Measurements from ENCODE around the gene PLEKHH2.
A peak's percentile ranks its signal among the peaks of the same experiment; 100 is the strongest.
"Not testable (repeated sequence)": the region's sequence is repeated elsewhere in the genome, so short reads cannot be mapped to it uniquely, and the experiment has no call there.

PLEKHH2 gene

GRCh38 chr2:43636153-43636552, 907 bp upstream of the PLEKHH2 start:
- DNase-seq, result not testable (repeated sequence)

DNA sequence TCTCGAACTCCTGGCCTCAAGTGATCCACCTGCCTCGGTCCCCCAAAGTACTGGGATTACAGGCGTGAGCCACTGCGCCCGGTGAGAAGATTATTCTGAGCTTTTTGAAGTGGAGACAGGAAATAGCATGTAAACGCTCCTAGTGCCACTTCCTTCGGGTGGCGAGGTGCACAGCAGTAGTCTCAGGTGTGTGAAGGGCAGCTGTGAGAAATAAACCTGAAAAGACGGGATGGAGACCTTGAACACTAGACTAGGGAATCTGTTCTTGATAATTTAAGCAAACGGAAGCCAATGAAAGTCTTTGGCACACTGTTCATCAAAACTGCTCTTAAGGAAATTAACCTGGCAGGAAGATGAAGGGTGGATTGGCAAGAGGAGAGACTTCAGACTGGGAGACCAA, 439 bp upstream of the PLEKHH2 start:
- no peak for DNase-seq

- DNase-seq, result no peak
Observed at GRCh38 chr2:43642363-43642762, 5.3 kb downstream of the PLEKHH2 start.

DNA sequence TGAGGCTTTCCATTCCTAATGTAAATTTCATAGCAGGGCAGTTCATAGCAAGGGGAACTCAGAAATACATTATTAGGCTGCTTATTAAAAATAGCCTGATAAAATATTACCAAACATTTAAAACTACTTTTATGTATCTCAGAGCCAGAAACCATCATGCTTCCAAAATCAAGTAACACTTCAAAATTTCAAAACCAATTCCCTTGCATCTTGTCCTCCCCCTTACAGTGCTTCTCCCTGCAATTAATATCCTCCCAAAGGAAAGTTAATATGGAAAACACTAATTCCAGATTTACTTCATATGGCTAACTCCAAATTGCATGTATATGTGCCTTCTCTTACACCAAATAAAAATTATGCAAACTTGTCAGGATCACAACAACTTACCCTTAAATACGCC, 6.6 kb downstream of the PLEKHH2 start:
- DNase-seq, result no peak

DNA sequence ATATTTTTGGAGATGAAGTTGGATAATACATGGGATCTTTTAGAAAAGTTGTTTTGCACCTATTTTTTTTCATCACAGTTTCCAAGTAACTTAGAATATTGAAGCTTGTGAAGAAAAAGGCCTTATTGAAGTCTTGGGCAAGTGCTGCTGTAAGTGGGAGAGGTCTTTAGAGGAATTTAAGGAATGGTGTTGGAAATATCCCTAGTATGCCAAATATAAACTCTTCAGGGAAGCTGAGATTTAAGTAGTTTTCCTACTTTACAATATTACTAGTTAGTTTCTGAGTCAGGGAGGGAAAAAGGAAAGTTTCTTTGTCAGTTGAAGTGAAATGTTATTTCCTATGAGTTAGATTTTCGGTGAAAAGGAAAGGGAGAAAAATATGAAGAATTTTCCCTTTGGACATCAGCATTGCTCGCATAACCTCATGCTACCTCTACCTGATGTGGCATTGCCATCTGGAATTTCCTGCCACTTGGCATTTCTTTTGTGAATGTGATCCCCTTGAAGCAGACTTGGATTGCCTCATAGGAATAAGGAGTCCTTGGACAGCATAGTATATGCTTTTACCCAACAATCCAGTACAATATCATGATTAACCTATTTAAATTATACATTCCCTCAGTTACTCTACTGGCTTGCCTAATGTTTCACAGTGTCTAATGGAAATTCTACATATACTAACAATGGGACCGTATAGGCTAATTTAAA, 12.1 kb downstream of the PLEKHH2 start:
- DNase-seq, result no peak

DNA sequence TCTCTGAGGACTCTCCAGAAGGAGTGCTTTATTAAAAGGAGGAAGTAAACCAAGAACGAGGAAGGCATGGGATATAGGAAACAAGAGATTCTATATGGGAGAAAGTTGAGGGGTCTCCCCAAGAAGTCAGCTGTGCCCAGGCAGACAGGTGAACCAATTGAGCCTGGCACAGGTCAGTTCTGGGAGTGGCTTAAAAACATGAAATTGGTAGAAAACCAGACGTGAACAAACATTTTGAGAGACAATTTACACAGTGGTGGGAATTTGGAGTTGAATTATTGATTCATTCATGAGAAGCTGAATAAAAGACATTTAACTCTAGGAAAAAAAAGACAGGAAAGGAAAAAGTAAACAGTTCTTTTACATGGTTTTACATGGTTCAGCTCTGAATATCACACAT, 16.4 kb downstream of the PLEKHH2 start:
- no peak for DNase-seq

DNA sequence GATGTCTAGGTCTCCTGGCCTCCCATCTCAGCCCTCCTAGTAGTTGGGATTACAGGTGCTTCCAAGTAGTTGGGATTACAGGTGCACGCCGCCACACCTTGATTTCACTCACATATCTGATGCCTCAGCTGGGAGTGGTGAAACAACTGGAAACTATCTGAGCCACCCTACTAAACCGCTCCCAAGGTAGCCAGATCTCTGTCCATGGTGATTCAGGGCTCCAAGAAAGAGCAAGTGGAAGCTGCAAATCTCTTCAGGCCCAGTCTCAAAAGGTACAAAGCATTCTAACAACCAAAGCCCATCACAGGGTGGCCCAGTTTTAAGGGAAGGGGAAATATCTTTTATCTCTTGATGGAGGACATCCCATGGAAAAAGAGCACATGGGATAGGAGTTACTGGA, 20.2 kb downstream of the PLEKHH2 start:
- DNase-seq, result no peak

DNA sequence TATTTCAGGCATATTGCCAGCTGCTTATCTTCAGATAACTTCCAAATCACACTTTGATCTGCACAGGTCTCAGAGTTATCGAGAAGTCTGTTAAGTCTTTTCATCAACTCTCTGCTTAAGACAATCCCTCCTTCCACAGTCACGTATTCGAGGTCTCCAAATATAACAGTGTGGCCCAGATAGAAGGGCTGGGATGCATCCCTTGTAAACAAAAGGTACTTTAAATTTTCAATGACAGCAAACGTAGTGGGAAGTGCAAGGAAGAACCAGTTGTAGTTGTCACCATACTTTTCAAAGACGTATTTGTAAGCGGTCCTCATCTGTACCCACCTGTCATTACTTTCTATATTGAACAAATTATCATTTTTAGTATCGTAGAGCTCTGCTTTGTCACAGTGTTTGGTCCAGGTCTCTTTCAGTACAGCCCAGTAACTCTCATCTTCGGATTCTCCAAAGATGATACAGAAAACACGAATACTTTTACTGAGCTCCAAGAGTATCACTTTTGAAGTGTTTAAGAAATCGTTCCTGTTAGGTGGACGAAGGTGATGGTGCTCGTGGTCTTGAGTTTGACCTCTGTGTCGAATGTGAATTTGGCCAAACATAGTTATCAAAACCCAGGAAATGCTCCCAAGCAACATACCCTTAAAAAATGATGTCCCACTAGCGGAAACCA, 38.7 kb downstream of the PLEKHH2 start:
- DNase-seq, result no peak

GRCh38 chr2:43676322-43677050, 39.4 kb downstream of the PLEKHH2 start, which contains the start of gene C1GALT1C1L:
Gene C1GALT1C1L, minus strand, starts transcription at chr2:43676429. Its CDS starts 107 bp downstream, at chr2:43676322.
- DNase-seq, result peak in 44 of 56 donors; percentile 1 to 62 (median 22)

GRCh38 chr2:43677783-43678182, 40.7 kb downstream of the PLEKHH2 start:
- DNase-seq, result not testable (repeated sequence)

DNA sequence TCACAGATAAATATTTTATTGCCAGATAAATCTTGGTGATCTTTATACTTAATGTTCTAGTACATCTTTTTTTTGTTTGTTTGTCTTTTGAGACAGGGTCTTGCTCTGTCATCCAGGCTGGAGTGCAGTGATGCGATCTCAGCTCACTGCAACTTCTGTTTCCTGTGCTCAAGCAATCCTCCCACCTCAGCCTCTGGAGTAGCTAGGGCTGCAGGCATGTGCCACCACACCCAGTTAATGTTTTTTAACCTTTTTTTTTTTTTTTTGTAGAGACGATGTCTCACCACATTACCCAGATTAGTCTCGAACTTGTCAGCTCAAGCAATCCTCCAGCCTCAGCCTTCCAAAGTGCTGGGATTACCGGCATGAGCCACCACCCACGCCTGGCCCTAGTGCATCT, 48.3 kb downstream of the PLEKHH2 start:
- DNase-seq, result no peak

DNA sequence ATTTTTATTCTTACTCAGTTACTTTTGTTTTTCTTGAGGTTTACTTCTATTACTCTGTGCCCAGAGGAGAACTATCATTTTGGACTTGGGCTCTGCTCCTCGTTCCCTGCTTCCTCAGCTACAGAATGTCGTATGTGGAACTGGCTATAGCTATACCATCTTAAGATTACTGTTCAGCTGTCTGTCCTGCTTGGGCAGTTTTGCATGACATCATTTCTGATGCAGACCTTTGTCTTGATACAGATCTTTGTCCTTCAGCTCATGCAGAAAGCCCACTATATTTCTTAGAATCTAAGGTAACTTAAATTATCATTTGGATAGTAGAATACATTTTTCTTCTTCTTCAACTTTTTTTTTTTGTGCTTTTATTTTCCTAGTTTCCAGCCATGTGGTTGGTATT, 52.9 kb downstream of the PLEKHH2 start:
- no peak for DNase-seq

- DNase-seq, result no peak
Observed at GRCh38 chr2:43692428-43692994, 55.5 kb downstream of the PLEKHH2 start.

DNA sequence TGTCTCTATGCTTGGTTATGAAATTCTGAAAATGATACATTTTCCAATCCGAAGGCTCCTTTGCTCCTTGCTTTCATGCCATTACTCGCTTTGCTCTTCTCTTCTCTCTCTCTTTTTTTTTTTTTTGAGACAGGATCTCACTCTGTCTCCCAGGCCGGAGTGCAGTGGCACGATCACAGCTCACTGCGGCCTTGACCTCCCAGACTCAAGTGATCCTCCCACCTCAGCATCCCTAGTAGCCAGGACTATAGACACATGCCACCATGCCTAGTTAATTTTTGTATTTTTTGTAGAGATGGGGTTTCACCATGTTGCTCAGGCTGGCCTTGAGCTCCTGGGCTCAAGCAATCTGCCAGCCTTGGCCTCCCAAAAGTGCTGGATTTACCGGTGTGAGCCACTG, 61.1 kb downstream of the PLEKHH2 start:
- DNase-seq, result not testable (repeated sequence)

DNA sequence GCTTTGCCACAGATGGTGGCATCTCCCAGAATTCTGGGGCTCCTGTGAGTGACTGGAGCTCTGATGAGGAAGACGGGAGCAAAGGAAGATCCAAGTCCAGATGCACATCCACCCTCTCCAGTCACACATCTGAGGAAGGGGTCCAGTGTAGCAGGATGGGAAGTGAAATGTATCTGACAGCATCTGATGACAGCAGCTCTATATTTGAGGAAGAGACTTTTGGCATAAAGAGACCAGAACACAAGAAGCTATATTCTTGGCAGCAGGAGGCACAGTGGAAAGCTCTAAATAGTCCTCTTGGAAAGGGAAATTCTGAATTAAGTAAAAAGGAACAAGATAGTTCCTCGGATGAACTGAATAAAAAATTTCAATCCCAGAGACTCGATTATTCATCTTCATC, 62.7 kb downstream of the PLEKHH2 start:
- DNase-seq, result no peak

- DNase-seq, result no peak
Observed at GRCh38 chr2:43701111-43701510, 64.1 kb downstream of the PLEKHH2 start.

- DNase-seq, result peak in 3 of 56 donors; percentile 0 to 5 (median 0)
Observed at GRCh38 chr2:43707255-43708015, 70.4 kb downstream of the PLEKHH2 start.

- no peak for DNase-seq
Observed at GRCh38 chr2:43708178-43708577, 71.1 kb downstream of the PLEKHH2 start.

DNA sequence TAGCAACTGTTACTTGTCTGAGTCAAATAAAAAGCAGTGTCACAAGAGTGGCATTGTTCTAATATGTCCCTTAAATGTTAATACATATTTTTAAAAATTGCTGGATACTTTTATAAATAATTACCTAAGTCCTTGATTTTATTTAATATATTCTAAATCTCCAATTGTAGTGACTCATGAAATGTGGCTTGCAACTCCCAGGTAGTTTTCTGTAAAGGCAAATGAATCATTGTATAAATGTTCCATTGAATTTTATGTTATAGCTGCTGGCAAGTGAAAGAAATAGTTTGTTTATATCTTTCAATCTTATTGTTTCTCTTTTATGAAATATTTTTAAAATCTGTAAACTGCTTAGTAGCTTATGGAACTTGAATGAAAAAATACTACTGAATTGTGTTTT, 71.8 kb downstream of the PLEKHH2 start:
- DNase-seq, result no peak

GRCh38 chr2:43710866-43711265, 73.8 kb downstream of the PLEKHH2 start:
- DNase-seq, result no peak

- no peak for DNase-seq
Observed at GRCh38 chr2:43714164-43714563, 77.1 kb downstream of the PLEKHH2 start.
